ENCODE results near the gene CD274.
"Not testable (repeated sequence)": the region's sequence is repeated elsewhere in the genome, so short reads cannot be mapped to it uniquely, and the experiment has no call there.

CD274 gene

DNA sequence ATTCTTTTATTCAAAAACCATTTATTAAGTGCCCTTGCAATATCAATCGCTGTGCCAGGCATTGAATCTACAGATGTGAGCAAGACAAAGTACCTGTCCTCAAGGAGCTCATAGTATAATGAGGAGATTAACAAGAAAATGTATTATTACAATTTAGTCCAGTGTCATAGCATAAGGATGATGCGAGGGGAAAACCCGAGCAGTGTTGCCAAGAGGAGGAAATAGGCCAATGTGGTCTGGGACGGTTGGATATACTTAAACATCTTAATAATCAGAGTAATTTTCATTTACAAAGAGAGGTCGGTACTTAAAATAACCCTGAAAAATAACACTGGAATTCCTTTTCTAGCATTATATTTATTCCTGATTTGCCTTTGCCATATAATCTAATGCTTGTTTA, 18.5 kb downstream of the CD274 start:
- DNase-seq: no peak

GRCh38 chr9:5470122-5470521, 19.8 kb downstream of the CD274 start:
- no peak for DNase-seq

DNA sequence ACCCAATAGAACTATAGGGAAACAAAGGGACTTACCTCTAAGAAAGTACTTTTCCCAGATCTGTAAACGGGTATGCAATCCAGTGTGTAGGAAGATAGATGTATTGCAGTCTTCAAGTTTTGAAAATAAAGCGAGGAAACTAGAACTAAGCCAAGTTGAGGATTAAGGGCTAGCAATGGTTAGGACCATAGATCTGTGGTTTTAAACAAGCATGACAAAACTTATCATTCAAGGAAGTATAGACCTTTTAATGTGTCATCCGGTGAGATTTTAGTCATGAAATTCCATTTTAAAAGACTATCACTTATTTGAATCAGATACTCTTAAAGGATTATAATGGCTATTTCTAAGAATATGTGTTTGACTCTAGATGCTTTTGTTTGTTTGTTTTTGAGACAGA, 20.5 kb downstream of the CD274 start:
- DNase-seq: no peak

- DNase-seq: not testable (repeated sequence)
These were observed 25.3 kb downstream of the CD274 start for GRCh38 chr9:5475611-5476010.

DNA sequence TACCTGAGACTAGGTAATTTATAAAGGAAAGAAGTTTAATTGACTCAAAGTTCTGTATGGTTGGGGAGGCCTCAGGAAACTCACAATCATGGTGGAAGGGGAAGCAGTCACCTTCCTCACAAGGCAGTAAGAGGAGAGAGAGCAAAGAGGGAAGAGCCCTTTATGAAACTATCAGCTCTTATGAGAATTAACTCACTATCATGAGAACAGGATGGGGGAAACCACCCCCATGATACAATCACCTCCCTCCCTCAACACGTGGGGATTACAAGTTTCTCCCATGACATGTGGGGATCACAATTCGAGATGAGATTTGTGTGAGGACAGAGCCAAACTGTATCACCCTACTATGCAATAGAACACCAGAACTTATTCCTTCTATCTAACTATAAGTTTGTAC, 27.9 kb downstream of the CD274 start:
- no peak for DNase-seq

DNA sequence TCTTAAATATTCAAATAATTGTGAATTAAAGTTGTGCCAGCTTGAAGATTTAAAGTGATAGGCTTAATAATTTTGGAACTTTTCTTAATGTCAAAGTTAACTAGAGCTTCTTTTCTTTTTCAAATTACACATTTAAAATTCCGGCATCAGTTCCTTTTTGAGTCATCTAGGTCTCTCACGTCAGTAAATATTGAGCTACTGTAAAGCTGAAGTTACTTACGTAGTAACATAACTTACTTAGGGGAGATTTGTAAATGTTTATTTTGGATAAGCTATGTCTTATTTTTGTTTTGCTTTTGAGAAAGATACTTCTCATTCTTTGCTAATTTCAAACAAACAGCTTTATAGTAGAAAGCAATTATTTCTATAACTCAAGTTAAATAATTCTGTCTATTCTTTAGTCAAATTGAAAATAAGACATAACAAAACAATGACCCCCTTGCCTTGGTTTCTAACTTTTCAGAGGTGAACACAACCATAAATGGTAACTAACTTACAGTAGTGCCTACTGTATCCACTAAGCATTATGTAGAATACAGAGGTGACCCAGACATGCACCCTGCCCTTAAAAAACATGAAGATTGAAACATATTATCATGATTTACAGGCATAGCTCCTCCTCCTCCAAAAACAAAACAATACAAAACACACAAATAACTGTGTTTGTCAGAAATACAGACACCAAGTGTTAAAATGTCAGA, 29.8 kb downstream of the CD274 start:
- DNase-seq: no peak

DNA sequence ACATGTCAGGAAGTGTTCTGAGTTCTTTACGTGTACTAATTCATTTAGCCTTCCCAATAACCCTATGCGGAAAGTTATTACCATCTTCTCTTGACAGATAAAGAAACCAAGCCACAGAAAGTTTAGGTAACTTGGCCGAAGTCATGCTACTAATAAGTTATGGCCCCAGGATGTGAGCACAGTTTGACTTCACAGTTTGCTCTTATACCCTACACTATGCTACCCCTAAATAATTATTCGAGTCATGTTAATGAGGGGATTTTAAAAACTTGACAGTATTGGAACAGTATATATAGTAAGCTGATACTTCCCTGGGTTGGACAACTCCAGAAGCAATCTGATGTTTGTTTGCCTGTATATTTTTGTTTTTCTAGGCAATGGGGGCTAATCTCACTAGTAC, 30.6 kb downstream of the CD274 start:
- DNase-seq: no peak

DNA sequence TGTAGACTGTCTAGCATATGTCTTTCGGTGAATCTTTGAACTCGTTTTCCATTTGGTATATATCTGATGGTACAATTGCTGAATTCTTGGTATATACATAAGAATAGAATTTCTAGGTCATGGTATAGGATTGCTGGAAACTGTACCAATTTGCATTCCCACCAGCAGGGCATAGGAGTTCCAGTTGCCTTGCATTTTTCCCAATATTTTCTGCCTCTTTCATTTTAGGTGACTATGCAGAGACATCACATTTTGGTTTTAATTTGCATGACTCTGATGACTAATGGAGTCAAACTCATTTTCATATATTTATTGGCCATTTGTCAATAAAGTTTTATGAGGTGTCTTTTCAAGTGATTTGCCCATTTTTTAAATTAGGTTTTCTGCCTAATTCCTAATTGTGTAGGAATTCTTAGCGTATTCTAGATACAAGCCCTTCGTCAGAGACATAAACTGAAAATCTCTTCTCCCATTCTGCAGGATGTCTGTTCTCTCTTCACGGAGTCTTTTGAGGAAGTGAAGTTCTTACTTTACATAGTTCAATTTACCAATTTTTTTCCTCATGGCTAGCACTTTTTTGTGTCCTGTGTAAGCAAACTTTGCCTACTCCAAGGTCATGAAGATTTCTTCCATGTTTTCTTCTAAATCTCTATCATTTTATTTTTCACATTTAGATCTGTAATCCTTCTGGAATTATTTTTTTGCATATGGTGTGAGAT, 31.1 kb downstream of the CD274 start:
- peak; percentile 11 for DNase-seq

- no peak for DNase-seq
These were observed 31.9 kb downstream of the CD274 start for GRCh38 chr9:5482194-5482593.

DNA sequence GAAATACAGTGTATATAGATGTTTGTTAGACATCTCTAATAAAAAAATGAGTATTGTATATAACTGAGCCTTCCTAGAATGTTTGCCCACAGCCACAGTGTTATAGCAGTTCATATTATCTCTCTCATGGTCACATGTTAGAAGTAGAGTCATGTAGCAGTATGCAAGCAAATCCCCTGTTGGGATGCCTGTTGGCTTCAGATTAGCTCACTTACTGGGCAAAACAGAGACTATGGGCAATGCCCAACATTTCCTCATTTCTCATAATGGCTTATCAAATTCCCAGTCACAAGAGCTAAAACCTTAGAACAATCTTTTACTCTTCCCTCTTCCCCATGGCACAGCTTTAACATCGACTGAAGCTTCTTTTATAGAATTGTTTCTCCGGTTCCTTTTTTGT, 33.0 kb downstream of the CD274 start:
- DNase-seq: no peak

- no peak for DNase-seq
These were observed 35.2 kb downstream of the CD274 start for GRCh38 chr9:5485378-5486085.

- no peak for DNase-seq
These were observed 36.6 kb downstream of the CD274 start for GRCh38 chr9:5486988-5487387.

DNA sequence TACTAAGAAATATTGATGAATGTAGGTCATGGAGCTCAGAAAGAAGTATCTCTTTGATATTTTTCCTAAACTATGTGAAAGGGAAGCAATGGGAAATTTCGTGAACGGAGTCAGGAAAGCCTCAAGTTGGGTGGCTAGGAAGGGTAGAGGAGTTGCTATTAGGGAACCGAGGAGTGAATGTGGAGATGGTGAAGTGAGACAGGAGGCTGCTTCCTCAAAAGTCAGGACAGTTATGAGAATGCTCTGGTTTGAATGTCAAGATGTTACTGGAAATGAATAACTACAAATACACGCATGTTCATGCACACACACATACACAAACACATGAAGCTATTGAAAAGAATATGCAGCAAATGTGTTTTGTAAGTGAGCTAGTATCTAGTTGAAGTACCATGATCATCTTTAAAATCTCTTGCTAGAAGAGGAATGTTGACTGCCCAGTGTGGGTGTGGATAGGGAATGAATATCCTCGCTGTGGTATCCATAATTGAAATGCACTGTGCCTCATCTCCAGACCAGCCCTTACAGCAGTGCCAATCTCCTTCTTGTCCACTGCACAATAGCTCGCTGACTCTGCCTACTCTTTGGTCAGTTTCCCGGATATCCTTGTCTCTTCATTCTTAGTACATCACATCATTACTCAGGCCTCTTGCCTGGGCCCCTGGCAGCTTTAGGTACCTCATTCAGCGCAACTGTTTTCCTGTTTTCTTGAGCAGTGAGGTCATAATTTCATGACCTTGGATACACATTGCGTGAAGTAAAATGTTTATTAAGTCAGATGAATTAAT, 38.1 kb downstream of the CD274 start:
- DNase-seq: no peak

DNA sequence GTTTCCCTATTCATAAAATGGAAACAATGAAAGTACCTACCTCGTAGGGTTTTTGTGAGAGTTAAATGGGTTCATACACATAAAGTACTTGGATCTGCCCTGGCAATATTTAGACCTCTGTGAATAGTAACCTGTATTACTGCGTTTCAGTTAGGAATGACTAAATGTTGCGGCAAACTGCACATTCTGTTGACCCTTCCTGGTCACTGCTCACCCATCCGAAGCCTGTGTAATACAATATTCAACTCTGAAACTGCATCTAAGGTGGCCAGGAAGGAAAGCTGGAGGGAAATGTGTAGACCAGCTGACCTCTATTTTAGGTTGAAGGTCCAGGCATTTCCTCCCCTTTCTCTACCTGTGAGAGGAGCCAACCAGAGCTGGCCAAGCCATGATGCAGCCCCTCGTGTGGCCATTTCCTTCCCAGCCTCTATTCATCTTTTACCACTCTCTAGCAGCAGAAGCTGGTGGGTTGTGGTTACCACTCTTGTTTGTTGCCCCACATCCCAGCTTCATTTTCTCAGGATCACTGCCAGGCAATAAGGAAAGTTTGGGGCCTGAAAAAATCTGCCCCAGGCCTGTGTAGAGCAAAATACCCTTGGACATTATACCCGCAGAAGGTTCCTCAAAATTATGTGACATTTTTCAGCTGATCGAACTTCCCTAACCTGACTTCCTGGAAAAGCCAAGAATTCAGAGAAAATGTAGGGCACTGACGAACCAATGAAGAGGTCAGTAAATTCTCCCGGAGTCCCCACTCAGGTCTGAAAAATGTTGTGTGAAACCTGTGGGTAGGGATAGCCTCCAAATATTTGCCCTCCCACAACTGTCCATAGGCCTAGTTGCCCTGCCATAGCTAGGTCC, 39.5 kb downstream of the CD274 start:
- no peak for DNase-seq

DNA sequence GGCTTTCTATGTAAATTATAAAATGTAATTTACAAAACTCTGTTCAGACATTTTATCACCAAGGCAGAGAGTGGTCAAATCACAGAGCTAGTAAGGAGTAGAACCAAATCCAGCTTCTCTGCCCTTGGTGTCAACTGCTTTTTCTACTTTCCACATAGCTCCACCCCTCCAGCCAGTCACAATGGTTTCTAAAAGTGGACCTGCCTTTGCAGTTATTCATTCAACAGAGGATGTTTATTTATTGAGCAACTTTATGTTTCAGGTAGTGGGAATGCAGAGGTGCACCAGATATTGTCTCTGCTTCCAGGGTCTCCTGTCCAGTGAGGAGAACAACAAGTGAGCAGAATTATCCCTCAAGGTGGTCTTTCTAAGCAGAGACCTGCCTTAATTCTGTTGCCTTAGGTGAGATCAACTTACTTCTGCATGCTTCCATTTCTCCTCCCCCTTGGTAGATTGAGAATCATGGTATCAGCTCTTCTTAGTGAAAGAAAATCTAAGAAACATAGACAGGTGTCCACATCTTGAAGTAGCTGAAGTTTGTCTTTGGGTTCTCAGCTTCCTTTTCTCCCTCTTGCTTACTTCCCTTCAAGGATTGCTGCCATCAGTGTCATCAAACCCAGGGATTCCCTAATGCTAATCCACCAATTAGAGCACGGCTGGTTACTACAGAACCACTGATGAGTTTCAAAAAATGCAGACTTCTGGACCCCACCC, 42.8 kb downstream of the CD274 start:
- DNase-seq: no peak

DNA sequence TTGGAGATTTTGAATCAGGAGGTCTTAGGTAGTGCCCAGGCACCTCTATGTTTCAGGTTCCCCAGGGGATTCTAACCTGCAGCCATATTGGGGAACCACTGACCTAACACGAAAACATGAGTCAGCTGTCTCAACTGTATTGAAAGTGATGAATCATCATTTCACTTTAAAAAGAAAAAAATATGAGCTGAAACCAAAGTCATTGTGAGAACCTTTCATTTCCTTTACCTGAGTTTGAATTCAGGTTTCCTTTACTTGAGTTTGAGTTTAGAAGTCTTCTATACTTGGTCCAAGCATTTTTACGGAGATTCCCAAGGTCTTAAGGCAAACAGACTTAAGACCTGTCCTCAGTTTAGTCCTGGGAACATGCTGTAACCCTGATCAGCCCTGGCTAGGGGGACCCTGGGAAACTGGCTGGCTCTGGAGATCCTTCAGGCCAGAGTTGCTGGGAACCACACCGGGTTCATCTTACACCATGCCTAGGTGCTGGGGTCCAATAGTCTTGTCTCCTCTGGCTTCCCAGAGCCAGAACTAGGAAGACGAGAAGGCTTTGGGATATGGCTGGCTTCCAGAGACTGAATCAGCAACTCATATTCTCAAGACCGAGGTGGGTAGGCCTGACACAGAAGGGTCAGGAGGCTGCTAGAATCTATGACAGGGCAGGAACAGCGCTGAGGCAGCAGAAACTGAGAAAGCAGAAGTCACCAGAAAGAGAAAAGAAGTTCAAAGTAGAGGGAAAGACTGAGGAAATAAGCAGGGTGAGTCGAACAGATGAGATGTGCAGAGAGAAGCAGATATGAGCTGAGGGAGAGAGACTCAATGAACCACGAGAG, 43.6 kb downstream of the CD274 start:
- DNase-seq: peak; percentile 90

GRCh38 chr9:5494765-5495164, 44.4 kb downstream of the CD274 start:
- not testable (repeated sequence) for DNase-seq

- no peak for DNase-seq
These were observed 48.8 kb downstream of the CD274 start for GRCh38 chr9:5499157-5499556.

GRCh38 chr9:5499889-5500398, 49.6 kb downstream of the CD274 start:
- peak; percentile 70 for DNase-seq

Data from fibroblast of skin of right quadriceps (primary cell).